Articular chondrocyte of knee joint (primary cell): ENCODE data around the gene PABPC1L2B. TPM values are rescaled to one million over a fixed set of nuclear protein-coding genes. Genes with fewer than 3 reads are reported as not detected.

Experiments used
- total RNA-seq: library from RNA; depleted of rRNA; stranded (reverse); fragments of >200 nt; gene quantifications from 2 replicates; pipeline ENCODE4 v1.2.3, GENCODE V29; 2012

The PABPC1L2B gene
- total RNA-seq, result not detected in 2 replicates

GRCh38 chrX:73002733-73003132 is at the start of gene PABPC1L2B:
PABPC1L2B (plus strand) TSS chrX:73002939; CDS start chrX:73003643, 704 bp downstream.

Other genes starting within 250 kb of the PABPC1L2B start
- not detected in 2 replicates for gene DMRTC1B, start 226.0 kb upstream of the PABPC1L2B start, total RNA-seq
- gene FAM236B, start 220.3 kb upstream of the PABPC1L2B start, total RNA-seq, result not detected in 2 replicates
- not detected in 2 replicates for gene FAM236D, start 194.7 kb upstream of the PABPC1L2B start, total RNA-seq
- gene FAM236C, start 90.3 kb upstream of the PABPC1L2B start, total RNA-seq, result not detected in 2 replicates
- not detected in 2 replicates for gene FAM236A, start 64.7 kb upstream of the PABPC1L2B start, total RNA-seq
- gene DMRTC1, start 59.1 kb upstream of the PABPC1L2B start, total RNA-seq, result not detected in 2 replicates
- not detected in 2 replicates for gene PABPC1L2A, start 76.6 kb downstream of the PABPC1L2B start, total RNA-seq
- gene NAP1L2, start 211.9 kb downstream of the PABPC1L2B start, total RNA-seq, result 1.6 and 2.5 TPM in 2 replicates